ENCODE measurements around the gene COQ9. TPM values are rescaled to one million over a fixed set of nuclear protein-coding genes. Genes with fewer than 3 reads are reported as not detected.

COQ9 gene
- total RNA-seq, 1 donor from 2014 or later: 32.9 TPM

GRCh38 chr16:57469046-57469445 is 21.8 kb downstream of the COQ9 start:
- H3K9me3 ChIP-seq (ENCODE audit: control insufficient read depth in 3 of 3, low read length in 3 of 3): no peaks in the 10 kb centered on the region
- H3K4me3 ChIP-seq (ENCODE audit: low read length in 3 of 3): no peak overlapping the region
- peaks cover 16 to 23% (median 16%) of the 10 kb centered on the region in 3 donors for H3K4me1 ChIP-seq (ENCODE audit: control insufficient read depth in 3 of 3, insufficient read depth in 3 of 3, low read length in 3 of 3)
- H3K27me3 ChIP-seq (ENCODE audit: control insufficient read depth in 3 of 3, insufficient read depth in 3 of 3, low read length in 3 of 3): no peaks in the 10 kb centered on the region
- H3K27ac ChIP-seq (ENCODE audit: low read depth, low read length): no peak overlapping the region
- H3K9ac ChIP-seq (ENCODE audit: low read depth in 1 of 3, low read length in 3 of 3): no peak overlapping the region
- H3K36me3 ChIP-seq (ENCODE audit: control insufficient read depth in 3 of 3, insufficient read depth in 3 of 3, low read length in 3 of 3): peaks cover 68 to 75% (median 70%) of the 10 kb centered on the region in 3 donors

GRCh38 chr16:57469917-57470470 is 22.7 kb downstream of the COQ9 start:
- Histone ChIP-seq H3K4me1 (ENCODE audit: control insufficient read depth in 3 of 3, insufficient read depth in 3 of 3, low read length in 3 of 3) (peaks cover 10 to 15% (median 14%) of the 10 kb centered on the region in 3 donors), H3K9ac (ENCODE audit: low read depth in 1 of 3, low read length in 3 of 3) (no peak overlapping the region), H3K9me3 (ENCODE audit: control insufficient read depth in 3 of 3, low read length in 3 of 3) (no peaks in the 10 kb centered on the region), H3K36me3 (ENCODE audit: control insufficient read depth in 3 of 3, insufficient read depth in 3 of 3, low read length in 3 of 3) (peaks cover 63 to 66% (median 65%) of the 10 kb centered on the region in 3 donors), H3K27me3 (ENCODE audit: control insufficient read depth in 3 of 3, insufficient read depth in 3 of 3, low read length in 3 of 3) (no peaks in the 10 kb centered on the region), H3K27ac (ENCODE audit: low read depth, low read length) (no peak overlapping the region), H3K4me3 (ENCODE audit: low read length in 3 of 3) (no peak overlapping the region)

GRCh38 chr16:57470711-57471110 is 23.4 kb downstream of the COQ9 start:
- H3K36me3 ChIP-seq (ENCODE audit: control insufficient read depth in 3 of 3, insufficient read depth in 3 of 3, low read length in 3 of 3): peaks cover 59 to 62% (median 60%) of the 10 kb centered on the region in 3 donors

GRCh38 chr16:57471209-57471608 is 23.9 kb downstream of the COQ9 start:
- Histone ChIP-seq H3K9ac (ENCODE audit: low read depth in 1 of 3, low read length in 3 of 3) (no peak overlapping the region), H3K4me3 (ENCODE audit: low read length in 3 of 3) (no peak overlapping the region), H3K4me1 (ENCODE audit: control insufficient read depth in 3 of 3, insufficient read depth in 3 of 3, low read length in 3 of 3) (peaks cover 10 to 17% (median 16%) of the 10 kb centered on the region in 3 donors), H3K36me3 (ENCODE audit: control insufficient read depth in 3 of 3, insufficient read depth in 3 of 3, low read length in 3 of 3) (peaks cover 54 to 58% (median 55%) of the 10 kb centered on the region in 3 donors), H3K9me3 (ENCODE audit: control insufficient read depth in 3 of 3, low read length in 3 of 3) (no peaks in the 10 kb centered on the region), H3K27ac (ENCODE audit: low read depth, low read length) (no peak overlapping the region), H3K27me3 (ENCODE audit: control insufficient read depth in 3 of 3, insufficient read depth in 3 of 3, low read length in 3 of 3) (no peaks in the 10 kb centered on the region)

More at GRCh38 chr16:57470711-57471110, 23.4 kb downstream of the COQ9 start:
- Histone ChIP-seq H3K27ac (ENCODE audit: low read depth, low read length) (no peak overlapping the region), H3K9me3 (ENCODE audit: control insufficient read depth in 3 of 3, low read length in 3 of 3) (no peaks in the 10 kb centered on the region), H3K4me3 (ENCODE audit: low read length in 3 of 3) (no peak overlapping the region), H3K27me3 (ENCODE audit: control insufficient read depth in 3 of 3, insufficient read depth in 3 of 3, low read length in 3 of 3) (no peaks in the 10 kb centered on the region), H3K9ac (ENCODE audit: low read depth in 1 of 3, low read length in 3 of 3) (no peak overlapping the region), H3K4me1 (ENCODE audit: control insufficient read depth in 3 of 3, insufficient read depth in 3 of 3, low read length in 3 of 3) (peaks cover 7 to 14% (median 12%) of the 10 kb centered on the region in 3 donors)

- no peaks in the 10 kb centered on the region for H3K27me3 ChIP-seq (ENCODE audit: control insufficient read depth in 3 of 3, insufficient read depth in 3 of 3, low read length in 3 of 3)
- H3K4me3 ChIP-seq (ENCODE audit: low read length in 3 of 3): no peak overlapping the region
- H3K9me3 ChIP-seq (ENCODE audit: control insufficient read depth in 3 of 3, low read length in 3 of 3): no peaks in the 10 kb centered on the region
- no peak overlapping the region for H3K9ac ChIP-seq (ENCODE audit: low read depth in 1 of 3, low read length in 3 of 3)
- no peak overlapping the region for H3K27ac ChIP-seq (ENCODE audit: low read depth, low read length)
- H3K36me3 ChIP-seq (ENCODE audit: control insufficient read depth in 3 of 3, insufficient read depth in 3 of 3, low read length in 3 of 3): peaks cover 48 to 52% (median 50%) of the 10 kb centered on the region in 3 donors
- peaks cover 11 to 18% (median 17%) of the 10 kb centered on the region in 3 donors for H3K4me1 ChIP-seq (ENCODE audit: control insufficient read depth in 3 of 3, insufficient read depth in 3 of 3, low read length in 3 of 3)
Observed at GRCh38 chr16:57471852-57472664, 24.8 kb downstream of the COQ9 start.

- Histone ChIP-seq H3K4me1 (ENCODE audit: control insufficient read depth in 3 of 3, insufficient read depth in 3 of 3, low read length in 3 of 3) (peaks cover 11 to 18% (median 17%) of the 10 kb centered on the region in 3 donors), H3K9ac (ENCODE audit: low read depth in 1 of 3, low read length in 3 of 3) (peak overlapping the region in 1 of 3 donors; percentile 33), H3K36me3 (ENCODE audit: control insufficient read depth in 3 of 3, insufficient read depth in 3 of 3, low read length in 3 of 3) (peaks cover 48 to 50% (median 50%) of the 10 kb centered on the region in 3 donors), H3K27me3 (ENCODE audit: control insufficient read depth in 3 of 3, insufficient read depth in 3 of 3, low read length in 3 of 3) (no peaks in the 10 kb centered on the region), H3K27ac (ENCODE audit: low read depth, low read length) (no peak overlapping the region), H3K9me3 (ENCODE audit: control insufficient read depth in 3 of 3, low read length in 3 of 3) (no peaks in the 10 kb centered on the region), H3K4me3 (ENCODE audit: low read length in 3 of 3) (no peak overlapping the region)
Observed at GRCh38 chr16:57472665-57473060, 25.4 kb downstream of the COQ9 start.

- Histone ChIP-seq H3K27ac (ENCODE audit: low read depth, low read length) (no peak overlapping the region), H3K9ac (ENCODE audit: low read depth in 1 of 3, low read length in 3 of 3) (no peak overlapping the region), H3K36me3 (ENCODE audit: control insufficient read depth in 3 of 3, insufficient read depth in 3 of 3, low read length in 3 of 3) (peaks cover 43 to 45% (median 44%) of the 10 kb centered on the region in 3 donors), H3K27me3 (ENCODE audit: control insufficient read depth in 3 of 3, insufficient read depth in 3 of 3, low read length in 3 of 3) (no peaks in the 10 kb centered on the region), H3K9me3 (ENCODE audit: control insufficient read depth in 3 of 3, low read length in 3 of 3) (no peaks in the 10 kb centered on the region), H3K4me3 (ENCODE audit: low read length in 3 of 3) (no peak overlapping the region), H3K4me1 (ENCODE audit: control insufficient read depth in 3 of 3, insufficient read depth in 3 of 3, low read length in 3 of 3) (peaks cover 13 to 18% (median 17%) of the 10 kb centered on the region in 3 donors)
Observed at GRCh38 chr16:57473176-57473840, 26.0 kb downstream of the COQ9 start.

- H3K27ac ChIP-seq (ENCODE audit: low read depth, low read length): no peak overlapping the region
- H3K4me1 ChIP-seq (ENCODE audit: control insufficient read depth in 3 of 3, insufficient read depth in 3 of 3, low read length in 3 of 3): peaks cover 17 to 18% (median 17%) of the 10 kb centered on the region in 3 donors
- no peaks in the 10 kb centered on the region for H3K9me3 ChIP-seq (ENCODE audit: control insufficient read depth in 3 of 3, low read length in 3 of 3)
- no peak overlapping the region for H3K4me3 ChIP-seq (ENCODE audit: low read length in 3 of 3)
- no peaks in the 10 kb centered on the region for H3K27me3 ChIP-seq (ENCODE audit: control insufficient read depth in 3 of 3, insufficient read depth in 3 of 3, low read length in 3 of 3)
- H3K9ac ChIP-seq (ENCODE audit: low read depth in 1 of 3, low read length in 3 of 3): no peak overlapping the region
- peaks cover 37 to 42% (median 38%) of the 10 kb centered on the region in 3 donors for H3K36me3 ChIP-seq (ENCODE audit: control insufficient read depth in 3 of 3, insufficient read depth in 3 of 3, low read length in 3 of 3)
Observed at GRCh38 chr16:57473906-57474305, 26.6 kb downstream of the COQ9 start.

- Histone ChIP-seq H3K9ac (ENCODE audit: low read depth in 1 of 3, low read length in 3 of 3) (no peak overlapping the region), H3K36me3 (ENCODE audit: control insufficient read depth in 3 of 3, insufficient read depth in 3 of 3, low read length in 3 of 3) (peaks cover 27 to 31% (median 28%) of the 10 kb centered on the region in 3 donors), H3K27ac (ENCODE audit: low read depth, low read length) (no peak overlapping the region), H3K27me3 (ENCODE audit: control insufficient read depth in 3 of 3, insufficient read depth in 3 of 3, low read length in 3 of 3) (peaks cover 0 to 4% (median 0%) of the 10 kb centered on the region in 3 donors), H3K9me3 (ENCODE audit: control insufficient read depth in 3 of 3, low read length in 3 of 3) (no peaks in the 10 kb centered on the region), H3K4me1 (ENCODE audit: control insufficient read depth in 3 of 3, insufficient read depth in 3 of 3, low read length in 3 of 3) (peaks cover 21 to 25% (median 22%) of the 10 kb centered on the region in 3 donors), H3K4me3 (ENCODE audit: low read length in 3 of 3) (no peak overlapping the region)
Observed at GRCh38 chr16:57474671-57475661, 27.7 kb downstream of the COQ9 start.

Measured in skeletal muscle tissue (tissue), 4 donors.